GM19438 (cell line): ENCODE measurements around the gene AMBRA1.

ENCODE experiments used
- ATAC-seq: cut with Tn5 transposase; IDR thresholded peaks from one replicate; pipeline ENCODE4 v1.9.1; 2021; ENCODE audit warnings: low read depth; ENCODE audit not compliant: unreplicated experiment

Gene AMBRA1, protein sequence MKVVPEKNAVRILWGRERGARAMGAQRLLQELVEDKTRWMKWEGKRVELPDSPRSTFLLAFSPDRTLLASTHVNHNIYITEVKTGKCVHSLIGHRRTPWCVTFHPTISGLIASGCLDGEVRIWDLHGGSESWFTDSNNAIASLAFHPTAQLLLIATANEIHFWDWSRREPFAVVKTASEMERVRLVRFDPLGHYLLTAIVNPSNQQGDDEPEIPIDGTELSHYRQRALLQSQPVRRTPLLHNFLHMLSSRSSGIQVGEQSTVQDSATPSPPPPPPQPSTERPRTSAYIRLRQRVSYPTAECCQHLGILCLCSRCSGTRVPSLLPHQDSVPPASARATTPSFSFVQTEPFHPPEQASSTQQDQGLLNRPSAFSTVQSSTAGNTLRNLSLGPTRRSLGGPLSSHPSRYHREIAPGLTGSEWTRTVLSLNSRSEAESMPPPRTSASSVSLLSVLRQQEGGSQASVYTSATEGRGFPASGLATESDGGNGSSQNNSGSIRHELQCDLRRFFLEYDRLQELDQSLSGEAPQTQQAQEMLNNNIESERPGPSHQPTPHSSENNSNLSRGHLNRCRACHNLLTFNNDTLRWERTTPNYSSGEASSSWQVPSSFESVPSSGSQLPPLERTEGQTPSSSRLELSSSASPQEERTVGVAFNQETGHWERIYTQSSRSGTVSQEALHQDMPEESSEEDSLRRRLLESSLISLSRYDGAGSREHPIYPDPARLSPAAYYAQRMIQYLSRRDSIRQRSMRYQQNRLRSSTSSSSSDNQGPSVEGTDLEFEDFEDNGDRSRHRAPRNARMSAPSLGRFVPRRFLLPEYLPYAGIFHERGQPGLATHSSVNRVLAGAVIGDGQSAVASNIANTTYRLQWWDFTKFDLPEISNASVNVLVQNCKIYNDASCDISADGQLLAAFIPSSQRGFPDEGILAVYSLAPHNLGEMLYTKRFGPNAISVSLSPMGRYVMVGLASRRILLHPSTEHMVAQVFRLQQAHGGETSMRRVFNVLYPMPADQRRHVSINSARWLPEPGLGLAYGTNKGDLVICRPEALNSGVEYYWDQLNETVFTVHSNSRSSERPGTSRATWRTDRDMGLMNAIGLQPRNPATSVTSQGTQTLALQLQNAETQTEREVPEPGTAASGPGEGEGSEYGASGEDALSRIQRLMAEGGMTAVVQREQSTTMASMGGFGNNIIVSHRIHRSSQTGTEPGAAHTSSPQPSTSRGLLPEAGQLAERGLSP (N-terminal part only)

DNA sequence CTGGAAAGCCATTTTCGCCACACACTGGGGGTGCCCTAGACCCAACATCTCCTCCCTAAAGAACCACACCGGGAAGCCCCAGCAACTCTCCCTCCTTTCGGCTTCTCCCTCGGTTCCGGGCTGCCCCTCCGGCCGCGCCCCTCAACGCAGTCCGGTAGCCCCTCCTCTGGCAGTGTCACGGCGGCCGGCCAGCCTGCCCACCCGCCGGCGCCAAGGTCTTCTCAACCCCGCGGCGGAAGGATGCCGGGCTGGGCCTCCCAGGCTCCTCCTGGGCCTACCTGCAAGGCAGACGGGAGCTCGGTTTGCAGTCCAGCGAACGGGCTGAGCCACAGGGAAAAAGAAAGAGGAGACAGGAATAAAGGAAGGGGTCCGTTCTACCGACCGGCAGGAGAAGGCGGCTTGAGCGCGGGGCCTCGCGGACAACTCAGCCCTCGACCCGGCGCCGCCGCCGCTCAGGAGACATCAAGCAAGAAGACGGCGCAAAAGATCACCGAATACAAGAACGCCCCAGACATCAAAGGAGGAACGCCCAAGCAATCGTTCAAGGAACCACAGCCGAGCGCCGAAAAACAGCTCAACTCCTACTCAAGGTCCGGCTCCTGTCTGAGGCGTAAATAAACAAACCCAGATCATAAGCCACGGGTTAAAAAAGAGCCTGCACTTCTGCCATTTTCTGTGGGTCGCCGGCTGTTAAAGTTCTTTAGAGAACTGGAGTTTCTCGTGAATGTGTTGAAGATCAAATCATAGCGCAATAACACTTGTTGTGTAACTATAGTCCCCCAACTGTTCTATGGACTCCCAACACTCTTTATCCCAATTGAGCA lies at the start of gene AMBRA1:
Gene AMBRA1 (minus strand): TSS at position 474 of the 824 bp plus-strand sequence. CDS start 45,643 bp downstream, outside the sequence.
- ATAC-seq, result peak; percentile 77

DNA sequence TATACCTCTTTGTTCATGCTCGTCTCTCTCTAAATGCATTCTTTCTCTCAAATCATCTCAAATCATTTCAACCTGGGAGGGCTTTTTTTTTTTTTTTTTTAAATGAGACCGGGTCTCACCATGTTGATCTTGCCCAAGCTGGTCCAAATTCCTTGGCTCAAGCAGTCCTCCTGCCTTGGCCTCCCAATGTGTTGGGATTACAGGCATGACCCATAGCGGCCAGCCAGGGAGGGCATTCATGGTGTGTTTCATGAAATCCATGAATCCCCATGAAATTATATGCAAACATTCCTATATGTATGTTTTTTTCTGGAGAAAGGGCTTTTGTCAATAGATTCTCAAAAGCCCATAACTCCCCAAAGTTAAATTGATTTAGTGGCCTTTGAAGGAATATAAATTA lies 49.7 kb upstream of the AMBRA1 start:
- ATAC-seq, result no peak

DNA sequence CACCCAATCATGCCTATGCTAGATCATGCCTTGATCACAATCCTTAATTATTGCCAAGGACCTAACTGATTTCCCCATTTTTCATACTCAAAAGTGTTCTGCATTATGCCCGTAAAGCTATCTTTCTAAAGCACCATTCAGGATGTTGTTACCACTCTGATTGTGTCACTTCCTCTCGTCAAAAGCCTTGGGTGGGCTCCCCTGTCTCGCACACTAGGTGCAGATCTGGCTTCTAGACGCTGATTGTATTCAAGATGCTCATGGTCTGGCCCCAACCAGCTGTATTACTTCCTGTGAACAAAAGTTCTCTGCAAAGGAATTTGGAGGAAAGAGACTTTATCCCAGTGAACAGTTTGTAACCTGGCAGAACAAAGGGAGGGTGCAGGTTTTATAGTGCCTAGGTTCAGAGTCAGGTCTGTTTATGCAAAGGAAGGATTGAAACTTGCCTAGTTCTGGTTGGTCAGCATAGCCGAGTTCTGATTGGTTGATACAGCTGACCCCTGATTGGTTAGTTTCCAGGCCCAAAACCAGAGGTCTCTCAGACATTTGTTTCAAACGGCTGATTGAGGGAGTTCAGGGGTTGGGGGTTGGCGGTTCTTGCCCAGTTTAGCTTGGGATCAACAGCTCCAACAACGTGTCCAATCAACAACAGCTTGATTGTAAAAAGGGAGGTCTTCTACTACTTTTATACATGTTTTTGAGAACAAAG lies 49.0 kb upstream of the AMBRA1 start:
- no peak for ATAC-seq

DNA sequence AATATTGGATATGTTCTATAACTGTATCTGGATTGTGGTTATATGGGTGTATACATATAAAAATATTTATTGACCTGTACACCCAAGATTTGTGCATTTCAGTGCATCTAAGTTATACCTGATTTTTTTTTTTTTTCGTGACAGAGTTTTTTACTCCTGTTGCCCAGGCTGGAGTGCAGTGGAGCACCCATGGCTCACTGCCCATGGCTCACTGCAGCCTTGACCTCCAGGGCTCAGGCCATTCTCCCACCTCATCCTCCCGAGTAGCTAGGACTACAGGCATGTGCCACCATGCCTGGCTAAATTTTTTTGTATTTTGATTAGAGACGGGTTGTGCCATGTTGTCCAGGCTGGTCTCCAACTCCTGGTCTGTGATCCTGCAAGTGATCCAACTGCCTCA lies 47.8 kb upstream of the AMBRA1 start:
- no peak for ATAC-seq

- no peak for ATAC-seq
These were observed 46.4 kb upstream of the AMBRA1 start for GRCh38 chr11:46640036-46640788.

DNA sequence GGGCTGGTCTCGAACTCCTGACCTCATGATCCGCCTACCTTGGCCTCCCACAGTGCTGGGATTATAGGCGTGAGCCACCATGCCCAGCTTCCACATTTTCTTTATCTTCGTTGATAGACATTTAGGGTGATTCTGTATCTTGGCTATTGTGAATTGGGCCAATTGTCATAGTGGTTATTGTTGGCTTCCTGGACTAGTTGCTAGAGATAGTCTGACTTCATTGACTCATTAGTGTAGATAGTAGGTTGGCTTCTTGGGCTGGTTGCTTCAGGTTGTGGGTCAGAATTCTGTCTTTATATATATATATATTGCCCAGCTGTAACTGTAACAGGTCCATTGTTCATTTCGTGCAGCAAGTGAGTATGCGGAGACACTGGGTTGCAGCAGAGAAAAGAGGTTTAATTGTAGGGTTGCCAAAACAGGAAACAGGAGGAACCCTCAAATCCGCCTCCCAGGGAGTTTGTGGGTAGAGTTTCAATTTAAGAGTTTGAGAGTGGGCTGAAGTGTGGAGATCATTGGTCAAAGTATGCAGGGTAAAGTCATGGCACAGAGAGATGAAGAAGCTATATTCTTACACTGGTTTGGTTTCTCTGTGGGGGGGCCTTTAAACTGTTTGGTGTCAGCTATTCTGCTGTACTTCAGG lies 45.5 kb upstream of the AMBRA1 start:
- ATAC-seq, result no peak

- no peak for ATAC-seq
These were observed 43.7 kb upstream of the AMBRA1 start for GRCh38 chr11:46637546-46637945.

DNA sequence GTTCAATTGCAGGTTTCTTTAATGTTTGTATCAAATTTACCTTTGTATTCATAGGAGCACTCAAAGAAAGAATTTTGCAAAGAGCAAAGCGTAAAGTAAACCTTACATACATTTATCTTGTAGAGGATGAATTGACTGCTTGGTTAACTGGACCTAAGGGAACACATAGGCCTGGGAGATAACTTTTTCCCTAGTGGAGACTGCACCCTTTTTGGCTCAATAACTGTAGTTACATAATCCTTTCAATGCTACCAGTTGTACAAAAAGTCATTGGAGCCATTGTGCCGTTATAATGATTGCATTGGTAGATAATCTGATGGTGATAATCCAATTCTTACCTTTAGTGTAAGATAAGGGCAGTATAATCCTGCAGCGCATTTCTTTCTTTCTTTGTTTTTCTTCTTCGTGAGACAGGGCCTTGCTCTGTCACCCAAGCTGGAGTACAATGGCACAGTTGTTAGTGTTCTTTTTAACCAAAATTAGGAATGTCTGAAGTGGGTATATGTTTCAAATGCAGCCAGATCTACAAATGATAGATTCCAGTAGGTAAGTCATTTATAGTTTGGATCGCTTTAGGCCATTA lies 41.8 kb upstream of the AMBRA1 start:
- no peak for ATAC-seq

GRCh38 chr11:46633291-46634217 lies 39.7 kb upstream of the AMBRA1 start:
- no peak for ATAC-seq

DNA sequence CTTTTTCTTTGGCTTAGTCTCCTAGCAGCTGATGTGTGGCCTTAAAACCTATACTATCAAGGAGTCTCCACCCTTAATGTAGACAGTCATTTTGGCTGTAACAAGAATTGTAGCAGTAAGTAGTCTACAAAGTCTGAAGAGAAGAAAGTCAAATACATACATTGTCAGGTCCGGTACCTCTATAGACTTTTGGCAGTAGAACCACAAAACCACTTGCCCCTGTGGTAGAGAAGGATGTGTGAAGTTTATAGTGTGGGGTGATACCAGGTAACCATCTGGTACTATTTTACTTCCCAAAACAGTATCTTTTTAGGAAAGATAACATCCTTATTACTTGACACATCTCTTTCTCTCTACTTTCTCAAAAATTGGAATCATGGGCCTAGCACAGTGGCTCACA lies 38.7 kb upstream of the AMBRA1 start:
- ATAC-seq, result no peak

GRCh38 chr11:46631676-46632075 lies 37.9 kb upstream of the AMBRA1 start:
- ATAC-seq, result no peak

DNA sequence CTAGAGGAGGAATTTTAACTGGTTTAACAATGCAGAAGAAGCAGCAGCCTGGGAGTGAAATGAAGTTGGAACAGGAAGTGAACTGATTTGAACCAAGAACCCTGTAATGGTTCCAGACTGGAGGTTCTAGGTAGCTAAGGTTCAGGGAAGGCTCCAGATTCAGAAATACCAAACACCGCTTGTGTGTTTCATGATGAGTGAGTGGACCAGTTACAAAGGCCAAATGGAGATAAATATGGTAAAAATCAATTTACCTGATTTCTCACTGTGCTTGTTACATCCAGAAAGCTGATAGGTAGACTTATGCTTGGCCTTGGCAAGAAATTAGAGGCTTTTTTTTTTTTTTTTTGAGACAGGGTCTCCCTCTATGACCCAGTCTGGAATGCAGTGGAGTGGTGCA lies 36.4 kb upstream of the AMBRA1 start:
- ATAC-seq, result no peak

- ATAC-seq, result no peak
These were observed 35.1 kb upstream of the AMBRA1 start for GRCh38 chr11:46628961-46629360.

DNA sequence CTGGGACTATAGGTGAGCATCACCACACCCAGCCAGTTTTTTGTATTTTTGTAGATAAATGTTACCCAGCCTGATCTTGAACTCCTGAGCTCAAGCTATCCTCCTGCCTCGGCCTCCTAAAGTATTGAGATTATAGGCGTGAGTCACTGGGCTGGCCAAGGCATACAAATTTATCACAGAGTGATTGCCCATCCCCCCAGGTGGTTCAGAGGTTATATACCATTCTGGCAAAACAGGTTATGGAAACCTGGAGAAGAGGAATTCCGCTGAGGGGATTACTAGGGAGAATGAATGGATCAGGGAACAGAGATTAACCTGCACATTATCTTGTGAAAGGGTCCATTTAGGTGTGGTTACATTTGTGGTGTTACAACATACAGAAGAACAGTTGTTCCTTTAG lies 31.6 kb upstream of the AMBRA1 start:
- no peak for ATAC-seq

DNA sequence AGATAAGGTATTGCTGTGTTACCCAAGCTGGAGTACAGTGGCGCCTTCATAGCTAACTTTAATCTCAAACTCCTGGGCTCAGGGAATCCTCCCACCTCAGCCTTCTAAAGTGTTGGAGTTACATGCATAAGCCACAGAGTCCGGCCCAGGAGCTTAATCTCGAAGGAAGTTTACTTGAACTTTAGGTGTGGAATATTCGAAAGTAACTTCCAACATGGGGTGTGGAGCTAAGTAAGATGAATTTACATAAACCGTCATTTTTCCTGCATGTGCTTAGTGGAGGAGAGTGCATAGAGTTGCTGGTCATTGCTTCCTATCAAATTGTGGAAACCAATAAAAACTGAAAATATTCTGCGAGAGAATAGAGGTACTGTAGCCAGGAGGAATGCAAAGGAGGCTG lies 25.0 kb upstream of the AMBRA1 start:
- no peak for ATAC-seq

- no peak for ATAC-seq
These were observed 24.1 kb upstream of the AMBRA1 start for GRCh38 chr11:46617972-46618314.
